ENCODE measurements around the gene PABPN1L. TPM values are rescaled to one million over a fixed set of nuclear protein-coding genes. Genes with fewer than 3 reads are reported as not detected.

PABPN1L gene
- total RNA-seq, 3 donors from 2014 or later: not detected

DNA sequence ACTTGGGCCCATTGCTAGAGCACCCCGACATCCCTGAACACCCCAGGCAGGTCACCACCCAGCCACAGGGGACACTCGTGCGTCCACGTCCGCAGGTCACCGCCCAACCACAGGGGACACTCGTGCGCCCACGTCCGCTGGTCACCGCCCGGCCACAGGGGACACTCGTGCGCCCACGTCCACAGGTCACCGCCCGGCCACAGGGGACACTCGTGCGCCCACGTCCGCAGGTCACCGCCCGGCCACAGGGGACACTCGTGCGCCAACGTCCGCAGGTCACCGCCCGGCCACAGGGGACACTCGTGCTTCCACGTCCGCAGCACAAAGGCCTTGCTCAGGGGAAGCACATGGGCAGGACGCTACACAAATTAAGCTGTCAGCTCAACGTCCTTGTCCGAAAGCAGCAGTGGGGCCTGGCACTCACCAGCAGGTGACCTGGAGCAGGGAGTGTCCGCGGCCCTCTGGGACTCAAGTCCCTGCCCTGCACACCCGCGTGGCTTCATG lies 27.4 kb downstream of the PABPN1L start:
- Histone ChIP-seq H3K27ac (no peak overlapping the region), H3K4me3 (no peak overlapping the region), H3K4me1 (no peaks in the 10 kb centered on the region), H3K9me3 (no peaks in the 10 kb centered on the region), H3K36me3 (peaks cover 5% of the 10 kb centered on the region), H3K27me3 (no peaks in the 10 kb centered on the region)
- DNase-seq (ENCODE audit: low spot score in 2 of 2): no peak
- TF ChIP-seq POLR2A (IDR thresholded peaks at IDR 0.05): no peak
- no peak for TF ChIP-seq POLR2AphosphoS5 (IDR thresholded peaks at IDR 0.05)
- TF ChIP-seq, protein P1, sequence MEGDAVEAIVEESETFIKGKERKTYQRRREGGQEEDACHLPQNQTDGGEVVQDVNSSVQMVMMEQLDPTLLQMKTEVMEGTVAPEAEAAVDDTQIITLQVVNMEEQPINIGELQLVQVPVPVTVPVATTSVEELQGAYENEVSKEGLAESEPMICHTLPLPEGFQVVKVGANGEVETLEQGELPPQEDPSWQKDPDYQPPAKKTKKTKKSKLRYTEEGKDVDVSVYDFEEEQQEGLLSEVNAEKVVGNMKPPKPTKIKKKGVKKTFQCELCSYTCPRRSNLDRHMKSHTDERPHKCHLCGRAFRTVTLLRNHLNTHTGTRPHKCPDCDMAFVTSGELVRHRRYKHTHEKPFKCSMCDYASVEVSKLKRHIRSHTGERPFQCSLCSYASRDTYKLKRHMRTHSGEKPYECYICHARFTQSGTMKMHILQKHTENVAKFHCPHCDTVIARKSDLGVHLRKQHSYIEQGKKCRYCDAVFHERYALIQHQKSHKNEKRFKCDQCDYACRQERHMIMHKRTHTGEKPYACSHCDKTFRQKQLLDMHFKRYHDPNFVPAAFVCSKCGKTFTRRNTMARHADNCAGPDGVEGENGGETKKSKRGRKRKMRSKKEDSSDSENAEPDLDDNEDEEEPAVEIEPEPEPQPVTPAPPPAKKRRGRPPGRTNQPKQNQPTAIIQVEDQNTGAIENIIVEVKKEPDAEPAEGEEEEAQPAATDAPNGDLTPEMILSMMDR (IDR thresholded peaks at IDR 0.05): no peak
- intact Hi-C loops (cut with DNase I; ENCODE audit: low total_unique reads): no loop called here

DNA sequence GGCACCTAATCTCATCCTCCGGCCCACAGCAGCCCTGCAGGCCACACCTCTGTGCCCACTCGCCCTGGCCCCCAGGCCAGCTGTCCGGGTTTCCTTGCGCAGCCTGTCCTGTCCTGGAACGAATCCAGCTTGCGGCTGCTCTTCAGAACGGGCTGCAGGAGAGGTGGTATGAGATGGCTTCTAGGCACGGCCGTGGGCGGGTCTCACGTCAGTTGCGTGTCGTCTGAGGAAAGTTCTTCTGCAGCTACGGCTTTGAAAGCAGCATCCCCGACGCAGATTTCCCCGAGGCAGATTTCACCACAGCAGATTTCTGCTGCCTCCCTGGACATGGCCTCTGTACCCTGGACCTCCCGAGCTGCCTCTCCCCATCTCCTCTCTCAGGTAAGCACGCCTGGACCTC lies 27.9 kb downstream of the PABPN1L start:
- Histone ChIP-seq H3K4me1 (no peaks in the 10 kb centered on the region), H3K9me3 (no peaks in the 10 kb centered on the region), H3K27ac (no peak overlapping the region), H3K4me3 (no peak overlapping the region), H3K36me3 (peaks cover 5% of the 10 kb centered on the region), H3K27me3 (no peaks in the 10 kb centered on the region)
- TF ChIP-seq POLR2A (IDR thresholded peaks at IDR 0.05): no peak
- TF ChIP-seq POLR2AphosphoS5 (IDR thresholded peaks at IDR 0.05): no peak
- TF ChIP-seq, protein P1 (IDR thresholded peaks at IDR 0.05): no peak
- DNase-seq (ENCODE audit: low spot score in 2 of 2): no peak
- intact Hi-C loops (cut with DNase I; ENCODE audit: low total_unique reads): no loop called here

DNA sequence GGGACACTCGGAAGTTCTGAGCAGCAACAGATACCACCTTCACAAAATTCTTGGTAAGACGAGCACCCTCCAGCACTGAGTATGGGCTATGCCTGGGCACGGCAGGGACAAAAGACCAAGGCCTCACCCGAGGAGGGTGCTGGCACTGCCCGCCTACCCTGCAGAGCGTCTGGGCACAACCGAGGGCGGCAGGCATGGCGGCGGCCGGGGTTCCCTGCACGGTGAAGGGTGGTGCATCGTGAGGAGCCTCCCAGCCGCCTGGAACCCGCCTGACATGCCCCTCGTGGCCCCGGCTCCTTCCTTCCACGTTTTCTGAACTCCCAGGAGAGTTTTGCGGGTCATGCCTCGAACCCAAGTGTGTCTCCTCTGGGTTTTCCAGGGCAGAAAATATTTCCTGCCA lies 28.7 kb downstream of the PABPN1L start:
- intact Hi-C loops (cut with DNase I; ENCODE audit: low total_unique reads): no loop called here
- H3K27ac ChIP-seq: no peak overlapping the region
- TF ChIP-seq, protein P1 (IDR thresholded peaks at IDR 0.05): no peak
- TF ChIP-seq POLR2A (IDR thresholded peaks at IDR 0.05) (no peak), POLR2AphosphoS5 (IDR thresholded peaks at IDR 0.05) (no peak)
- no peaks in the 10 kb centered on the region for H3K4me1 ChIP-seq
- no peaks in the 10 kb centered on the region for H3K27me3 ChIP-seq
- H3K36me3 ChIP-seq: peaks cover 5% of the 10 kb centered on the region
- H3K4me3 ChIP-seq: no peak overlapping the region
- no peaks in the 10 kb centered on the region for H3K9me3 ChIP-seq
- no peak for DNase-seq (ENCODE audit: low spot score in 2 of 2)

DNA sequence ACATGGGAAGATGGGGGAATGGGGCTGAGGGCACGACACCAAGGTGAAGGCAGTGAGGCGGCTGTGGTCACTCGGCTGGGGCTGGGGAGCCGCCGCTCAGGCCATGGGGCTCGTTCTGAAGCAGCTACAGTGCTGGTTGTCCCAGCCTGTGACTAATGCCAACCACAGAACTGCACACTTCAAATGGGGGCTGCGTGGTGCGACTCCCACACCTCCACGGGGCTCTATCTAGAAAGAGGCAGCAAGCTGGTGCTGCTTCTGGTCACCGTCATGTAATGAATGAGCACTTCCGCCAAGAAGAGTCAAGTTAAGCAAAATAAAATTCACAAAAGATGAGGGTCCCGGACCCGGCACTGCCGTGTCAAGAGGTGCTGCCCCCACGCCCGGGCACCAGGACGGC lies 29.7 kb downstream of the PABPN1L start:
- H3K9me3 ChIP-seq: no peaks in the 10 kb centered on the region
- DNase-seq (ENCODE audit: low spot score in 2 of 2): no peak
- H3K27me3 ChIP-seq: no peaks in the 10 kb centered on the region
- no peak overlapping the region for H3K4me3 ChIP-seq
- intact Hi-C loops (cut with DNase I; ENCODE audit: low total_unique reads): no loop called here
- peaks cover 5% of the 10 kb centered on the region for H3K36me3 ChIP-seq
- no peak overlapping the region for H3K27ac ChIP-seq
- no peak for TF ChIP-seq POLR2AphosphoS5 (IDR thresholded peaks at IDR 0.05)
- TF ChIP-seq, protein P1 (IDR thresholded peaks at IDR 0.05): no peak
- no peak for TF ChIP-seq POLR2A (IDR thresholded peaks at IDR 0.05)
- no peaks in the 10 kb centered on the region for H3K4me1 ChIP-seq

DNA sequence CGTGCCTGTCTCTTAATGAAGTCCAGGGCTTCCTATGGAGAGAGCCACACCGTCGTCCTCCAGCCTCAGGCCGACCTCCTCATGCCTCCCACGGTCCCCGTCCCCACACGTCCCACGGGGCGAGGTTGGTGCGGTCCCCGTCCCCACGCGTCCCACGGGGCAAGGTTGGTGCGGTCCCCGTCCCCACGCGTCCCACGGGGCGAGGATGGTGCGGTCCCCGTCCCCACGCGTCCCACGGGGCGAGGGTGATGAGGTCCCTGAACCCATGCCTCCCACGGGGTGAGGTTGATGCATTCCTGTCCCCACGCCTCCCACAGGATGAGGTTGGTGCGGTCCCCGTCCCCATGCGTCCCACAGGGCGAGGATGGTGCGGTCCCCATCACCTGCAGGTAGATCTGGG lies 30.6 kb downstream of the PABPN1L start:
- TF ChIP-seq POLR2A (IDR thresholded peaks at IDR 0.05) (no peak), POLR2AphosphoS5 (IDR thresholded peaks at IDR 0.05) (no peak)
- TF ChIP-seq, protein P1 (IDR thresholded peaks at IDR 0.05): no peak
- H3K27me3 ChIP-seq: no peaks in the 10 kb centered on the region
- H3K27ac ChIP-seq: no peak overlapping the region
- no peaks in the 10 kb centered on the region for H3K9me3 ChIP-seq
- peaks cover 5% of the 10 kb centered on the region for H3K36me3 ChIP-seq
- H3K4me3 ChIP-seq: no peak overlapping the region
- DNase-seq (ENCODE audit: low spot score in 2 of 2): no peak
- intact Hi-C loops (cut with DNase I; ENCODE audit: low total_unique reads): no loop called here
- H3K4me1 ChIP-seq: no peaks in the 10 kb centered on the region
